ENCODE data around the gene STARD7.

- TF ChIP-seq, protein P1, sequence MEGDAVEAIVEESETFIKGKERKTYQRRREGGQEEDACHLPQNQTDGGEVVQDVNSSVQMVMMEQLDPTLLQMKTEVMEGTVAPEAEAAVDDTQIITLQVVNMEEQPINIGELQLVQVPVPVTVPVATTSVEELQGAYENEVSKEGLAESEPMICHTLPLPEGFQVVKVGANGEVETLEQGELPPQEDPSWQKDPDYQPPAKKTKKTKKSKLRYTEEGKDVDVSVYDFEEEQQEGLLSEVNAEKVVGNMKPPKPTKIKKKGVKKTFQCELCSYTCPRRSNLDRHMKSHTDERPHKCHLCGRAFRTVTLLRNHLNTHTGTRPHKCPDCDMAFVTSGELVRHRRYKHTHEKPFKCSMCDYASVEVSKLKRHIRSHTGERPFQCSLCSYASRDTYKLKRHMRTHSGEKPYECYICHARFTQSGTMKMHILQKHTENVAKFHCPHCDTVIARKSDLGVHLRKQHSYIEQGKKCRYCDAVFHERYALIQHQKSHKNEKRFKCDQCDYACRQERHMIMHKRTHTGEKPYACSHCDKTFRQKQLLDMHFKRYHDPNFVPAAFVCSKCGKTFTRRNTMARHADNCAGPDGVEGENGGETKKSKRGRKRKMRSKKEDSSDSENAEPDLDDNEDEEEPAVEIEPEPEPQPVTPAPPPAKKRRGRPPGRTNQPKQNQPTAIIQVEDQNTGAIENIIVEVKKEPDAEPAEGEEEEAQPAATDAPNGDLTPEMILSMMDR (conservative IDR thresholded peaks at IDR 0.05; ENCODE audit: low read length) = no peak
- TF ChIP-seq EZH2phosphoT487 (IDR thresholded peaks at IDR 0.05; ENCODE audit: borderline replicate concordance) = no peak
Measured at GRCh38 chr2:96231316-96231715, 22.7 kb upstream of the STARD7 start.

All from Loucy (cell line).